ENCODE measurements around the gene PAXX. TPM values are rescaled to one million over a fixed set of nuclear protein-coding genes. Genes with fewer than 3 reads are reported as not detected.

Gene PAXX
- total RNA-seq, 1 donor from 2014 or later: 53.1 TPM

DNA sequence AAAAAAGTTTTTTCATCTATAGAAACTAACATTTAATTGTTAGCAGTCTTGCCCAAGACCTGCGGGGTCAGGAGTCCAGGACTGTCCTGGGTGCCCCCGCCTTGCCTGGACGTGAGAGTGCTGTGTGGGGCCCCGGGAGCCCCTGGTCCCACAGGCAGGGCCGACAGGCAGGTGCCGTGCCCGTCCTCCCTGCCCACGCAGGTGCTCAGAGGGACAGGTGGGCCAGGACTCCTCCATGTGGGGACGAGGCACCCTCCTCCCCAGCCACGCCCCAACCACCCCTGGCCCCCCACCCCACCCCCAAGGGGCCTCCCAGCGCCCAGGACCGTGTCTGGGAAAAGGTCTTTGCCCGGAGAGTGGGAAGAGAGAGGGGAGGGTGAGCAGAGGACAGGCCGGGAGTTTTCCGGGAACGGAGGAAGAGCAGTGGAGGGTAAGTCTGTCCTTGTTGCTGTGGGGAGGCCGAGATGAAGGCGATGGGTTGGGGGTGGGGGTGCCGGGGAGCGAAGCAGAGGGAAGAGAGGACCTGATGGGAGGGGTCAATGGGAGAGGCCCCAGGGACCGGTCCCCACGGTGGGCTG lies 42.9 kb upstream of the PAXX start:
- no peaks in the 10 kb centered on the region for H3K36me3 ChIP-seq
- peak overlapping the region; percentile 81 for H3K4me3 ChIP-seq
- intact Hi-C loops (cut with DNase I): loop anchor here (10.0 kb wide), 1 partner anchor 85 kb away; the partner anchor contains the start of gene FUT7
- peak overlapping the region; percentile 89 for H3K27ac ChIP-seq
- TF ChIP-seq, protein P1, sequence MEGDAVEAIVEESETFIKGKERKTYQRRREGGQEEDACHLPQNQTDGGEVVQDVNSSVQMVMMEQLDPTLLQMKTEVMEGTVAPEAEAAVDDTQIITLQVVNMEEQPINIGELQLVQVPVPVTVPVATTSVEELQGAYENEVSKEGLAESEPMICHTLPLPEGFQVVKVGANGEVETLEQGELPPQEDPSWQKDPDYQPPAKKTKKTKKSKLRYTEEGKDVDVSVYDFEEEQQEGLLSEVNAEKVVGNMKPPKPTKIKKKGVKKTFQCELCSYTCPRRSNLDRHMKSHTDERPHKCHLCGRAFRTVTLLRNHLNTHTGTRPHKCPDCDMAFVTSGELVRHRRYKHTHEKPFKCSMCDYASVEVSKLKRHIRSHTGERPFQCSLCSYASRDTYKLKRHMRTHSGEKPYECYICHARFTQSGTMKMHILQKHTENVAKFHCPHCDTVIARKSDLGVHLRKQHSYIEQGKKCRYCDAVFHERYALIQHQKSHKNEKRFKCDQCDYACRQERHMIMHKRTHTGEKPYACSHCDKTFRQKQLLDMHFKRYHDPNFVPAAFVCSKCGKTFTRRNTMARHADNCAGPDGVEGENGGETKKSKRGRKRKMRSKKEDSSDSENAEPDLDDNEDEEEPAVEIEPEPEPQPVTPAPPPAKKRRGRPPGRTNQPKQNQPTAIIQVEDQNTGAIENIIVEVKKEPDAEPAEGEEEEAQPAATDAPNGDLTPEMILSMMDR (IDR thresholded peaks at IDR 0.05): no peak
- H3K27me3 ChIP-seq: no peaks in the 10 kb centered on the region
- ATAC-seq (no peak), DNase-seq (no peak)
- H3K4me1 ChIP-seq: peaks cover 20% of the 10 kb centered on the region
- no peaks in the 10 kb centered on the region for H3K9me3 ChIP-seq

DNA sequence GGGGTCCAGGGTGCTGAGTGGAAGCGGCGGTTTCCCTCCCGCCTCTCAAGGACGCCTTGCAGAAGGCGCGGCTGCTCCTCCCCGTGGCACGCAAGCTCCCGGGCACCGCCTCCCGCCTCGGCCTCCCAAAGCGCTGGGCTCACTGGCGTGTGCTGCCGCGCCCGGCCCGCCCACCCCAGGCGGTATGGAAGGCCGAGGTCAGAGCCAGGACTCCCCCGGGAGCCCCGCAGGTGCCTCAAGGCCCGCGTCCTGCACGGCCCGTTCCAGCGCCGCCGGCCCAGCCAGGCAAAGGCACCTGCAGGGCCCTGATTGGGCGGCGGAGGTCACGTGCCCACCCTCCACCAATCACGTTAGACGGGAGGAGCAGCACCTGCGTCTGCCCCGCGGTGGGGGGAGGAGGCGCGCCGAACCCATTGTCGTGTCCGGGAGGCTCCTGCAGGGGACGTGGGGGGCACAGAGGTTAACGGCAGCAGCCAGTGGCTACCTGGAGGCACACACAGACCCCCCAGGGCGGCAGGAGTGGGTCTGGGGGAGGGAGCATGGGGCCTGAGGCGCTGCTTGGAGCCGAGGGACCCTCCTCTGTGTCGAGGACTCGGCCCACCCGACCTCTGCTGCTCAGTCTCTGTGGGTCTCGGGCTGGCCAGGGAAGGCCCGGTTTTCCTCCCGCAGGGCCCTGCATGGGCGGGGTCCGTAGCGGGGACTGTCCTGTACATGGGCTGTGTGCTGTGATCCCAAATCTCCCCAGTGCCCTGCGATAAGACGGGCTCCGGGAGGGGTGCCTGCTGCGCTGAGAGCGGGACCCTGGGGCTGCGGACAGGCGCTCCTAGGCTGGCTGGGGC lies 42.2 kb upstream of the PAXX start:
- Histone ChIP-seq H3K36me3 (no peaks in the 10 kb centered on the region), H3K27me3 (no peaks in the 10 kb centered on the region), H3K4me1 (peaks cover 20% of the 10 kb centered on the region), H3K9me3 (no peaks in the 10 kb centered on the region), H3K4me3 (peak overlapping the region; percentile 81), H3K27ac (peak overlapping the region; percentile 89)
- DNase-seq (peak; percentile 99), ATAC-seq (peak; percentile 92)
- intact Hi-C loops (cut with DNase I): loop anchor here (10.0 kb wide), 1 partner anchor 85 kb away; the partner anchor contains the start of gene FUT7
- TF ChIP-seq, protein P1 (IDR thresholded peaks at IDR 0.05): peak; percentile 9

DNA sequence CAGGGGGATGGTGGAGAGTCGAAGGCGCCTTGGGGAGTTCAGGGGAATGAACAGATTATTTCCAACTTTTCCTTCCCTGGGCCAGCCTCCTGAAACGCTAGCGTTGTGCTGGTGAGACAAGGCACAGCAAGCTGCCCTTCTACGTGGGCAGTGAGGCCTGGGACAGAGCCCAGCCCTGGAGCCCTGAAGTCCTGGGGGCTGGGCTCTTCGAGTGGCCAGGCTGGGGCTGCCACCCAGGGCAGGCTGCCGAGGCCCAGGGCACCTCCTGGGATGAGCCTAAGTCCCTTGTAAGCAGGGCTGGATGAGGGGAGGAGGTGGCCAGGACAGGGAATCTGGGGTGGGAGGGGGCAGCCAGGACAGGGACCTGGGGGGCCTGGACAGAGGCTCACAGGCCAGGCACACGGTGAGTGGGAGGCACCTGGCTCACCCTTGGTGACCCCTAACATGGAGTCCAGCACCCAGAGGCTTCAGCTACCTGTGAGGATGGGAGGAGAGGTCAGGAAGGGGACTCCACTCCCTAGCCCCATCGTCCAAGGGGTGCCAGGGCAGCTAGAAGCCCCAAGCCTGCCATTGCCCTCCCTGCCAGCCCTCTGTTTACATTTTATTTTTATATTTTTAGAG lies 41.5 kb upstream of the PAXX start:
- intact Hi-C loops (cut with DNase I): no loop called here
- peak; percentile 11 for ATAC-seq
- no peaks in the 10 kb centered on the region for H3K27me3 ChIP-seq
- peak overlapping the region; percentile 81 for H3K4me3 ChIP-seq
- H3K4me1 ChIP-seq: peaks cover 20% of the 10 kb centered on the region
- no peak for DNase-seq
- TF ChIP-seq, protein P1 (IDR thresholded peaks at IDR 0.05): no peak
- no peaks in the 10 kb centered on the region for H3K36me3 ChIP-seq
- no peaks in the 10 kb centered on the region for H3K9me3 ChIP-seq
- peak overlapping the region; percentile 89 for H3K27ac ChIP-seq

DNA sequence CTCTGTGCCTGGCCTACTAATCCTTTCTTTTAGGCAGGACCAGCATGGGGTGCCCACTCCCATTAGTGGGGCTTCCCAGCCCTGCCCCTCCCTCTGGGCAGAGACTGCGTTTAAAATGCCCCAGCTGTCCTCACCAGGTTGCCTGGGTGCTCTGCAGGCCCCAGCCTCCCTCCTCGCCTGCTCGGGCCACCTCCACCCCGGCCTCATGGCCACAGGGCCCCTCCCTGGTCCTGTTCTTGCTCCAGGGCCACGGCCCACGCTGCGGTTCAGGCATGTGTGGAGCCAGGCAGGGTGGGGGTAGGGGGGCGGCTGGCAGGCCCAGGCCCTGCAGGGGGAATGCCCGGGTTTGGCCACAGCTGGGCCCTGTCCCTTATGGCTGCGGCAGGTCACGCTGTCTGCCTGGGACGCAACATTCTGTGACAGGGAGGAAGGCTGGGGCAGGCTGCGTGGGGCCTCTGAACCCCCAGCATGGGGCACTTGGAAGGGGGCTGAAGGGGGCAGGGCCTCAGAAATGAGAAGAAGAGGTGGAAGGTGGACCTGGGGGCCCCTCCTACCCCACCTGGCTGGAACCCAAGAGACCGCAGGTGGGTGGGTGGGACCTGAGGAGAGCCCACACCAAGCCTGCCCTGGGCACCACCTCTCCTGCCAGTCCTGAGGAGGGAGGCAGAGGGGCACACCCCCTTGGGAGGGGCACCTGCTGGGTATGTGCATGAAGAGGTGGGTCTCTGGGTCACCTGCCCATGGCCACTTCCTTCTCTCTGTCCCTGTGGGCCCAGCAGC lies 40.5 kb upstream of the PAXX start, which contains the start of gene LCN12:
TSS of gene LCN12 (plus strand) at position 733 of the 780 bp plus-strand sequence. CDS start 55 bp downstream, outside the sequence.
- peaks cover 20% of the 10 kb centered on the region for H3K4me1 ChIP-seq
- DNase-seq: no peak
- H3K27me3 ChIP-seq: no peaks in the 10 kb centered on the region
- TF ChIP-seq, protein P1 (IDR thresholded peaks at IDR 0.05): no peak
- H3K27ac ChIP-seq: no peak within 1 kb of the TSS
- H3K4me3 ChIP-seq: no peak within 1 kb of the TSS
- ATAC-seq: no peak
- no peaks in the 10 kb centered on the region for H3K36me3 ChIP-seq
- H3K9me3 ChIP-seq: no peaks in the 10 kb centered on the region
- intact Hi-C loops (cut with DNase I): no loop called here

DNA sequence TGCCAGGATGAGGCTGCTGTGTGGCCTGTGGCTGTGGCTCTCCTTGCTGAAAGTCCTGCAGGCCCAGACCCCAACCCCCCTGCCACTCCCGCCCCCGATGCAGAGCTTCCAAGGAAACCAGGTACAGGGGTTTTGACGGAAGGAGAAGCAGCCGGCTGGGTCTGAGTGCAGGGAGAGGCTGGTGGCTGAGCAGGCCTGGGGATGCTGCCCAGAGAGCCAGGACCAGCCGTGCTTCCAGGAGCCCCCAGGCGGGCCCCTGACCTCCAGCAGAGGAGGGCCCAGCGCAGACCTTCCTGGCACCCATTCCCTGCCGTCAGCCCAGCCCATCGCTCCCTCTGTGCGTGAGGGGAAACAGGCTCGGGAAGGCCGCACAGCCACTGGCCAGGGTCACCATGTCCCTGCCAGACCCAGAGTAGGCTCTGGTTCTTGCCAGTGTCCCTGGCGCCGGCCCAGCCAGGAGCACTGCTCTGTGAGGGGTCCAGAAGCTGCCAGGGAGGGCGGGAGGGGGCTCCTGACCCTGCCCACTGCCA lies 39.8 kb upstream of the PAXX start:
- Histone ChIP-seq H3K4me1 (peaks cover 14% of the 10 kb centered on the region), H3K36me3 (no peaks in the 10 kb centered on the region), H3K27me3 (no peaks in the 10 kb centered on the region), H3K27ac (no peak overlapping the region), H3K9me3 (no peaks in the 10 kb centered on the region), H3K4me3 (no peak overlapping the region)
- TF ChIP-seq, protein P1 (IDR thresholded peaks at IDR 0.05): no peak
- intact Hi-C loops (cut with DNase I): no loop called here
- DNase-seq: no peak
- no peak for ATAC-seq
